Frontal cortex (tissue), 4 donors: Measurements from ENCODE around the gene SFT2D3. TPM values are rescaled to one million over a fixed set of nuclear protein-coding genes. Genes with fewer than 3 reads are reported as not detected.

Experiments used
- DNase-seq, 2 donors: peaks; one replicate each; pipeline ENCODE4 v3.0.0; 2012; ENCODE audit warnings: low spot score in 2 of 2
- FAIRE-seq: peaks from 2 replicates; lab custom pipeline; 2012; peaks lifted over from hg19 to GRCh38; lab: Jason Lieb, UNC
- total RNA-seq: library from RNA; depleted of rRNA; stranded (reverse); fragments of >200 nt; gene quantifications from one replicate; pipeline ENCODE4 v1.2.3, GENCODE V29; 2014
- donor health status: control.
- donor health status: control.
- donor health status: control.

Gene SFT2D3
- total RNA-seq, 1 donor from 2014 or later: 10.2 TPM

DNA sequence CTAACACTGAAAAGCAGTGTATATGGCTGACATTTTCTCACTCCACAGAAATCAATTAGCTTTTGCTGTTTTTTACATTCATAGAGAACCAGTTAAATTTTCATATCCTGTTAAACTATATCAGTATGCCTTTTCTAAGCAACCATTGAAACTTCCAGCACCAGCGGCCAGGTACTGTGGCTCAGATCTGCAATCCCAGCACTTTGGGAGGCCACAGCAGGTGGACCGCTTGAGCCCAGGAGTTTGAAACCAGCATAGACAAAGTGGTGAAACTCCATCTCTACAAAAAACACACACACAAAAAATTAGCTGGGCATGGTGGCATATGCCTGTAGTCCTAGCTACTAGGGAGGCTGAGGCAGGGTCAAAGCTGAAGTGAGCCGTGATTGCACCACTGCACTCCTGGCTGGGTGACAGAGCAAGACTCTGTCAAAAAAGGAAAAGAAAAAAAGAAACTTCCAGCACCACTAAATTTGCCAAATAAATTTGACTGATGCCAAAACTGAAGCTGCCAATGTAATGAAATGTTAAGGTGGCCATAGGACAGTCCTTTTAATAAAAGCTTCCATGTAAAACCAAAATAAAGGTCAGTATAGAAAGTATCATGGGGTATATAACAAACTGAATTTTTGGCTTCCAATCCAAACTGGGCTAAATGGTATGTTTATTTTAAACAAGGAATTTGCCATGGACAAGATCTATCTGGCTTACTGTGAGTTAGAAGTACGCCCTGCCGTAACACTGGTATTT, 3.5 kb downstream of the SFT2D3 start:
- no peak for FAIRE-seq

DNA sequence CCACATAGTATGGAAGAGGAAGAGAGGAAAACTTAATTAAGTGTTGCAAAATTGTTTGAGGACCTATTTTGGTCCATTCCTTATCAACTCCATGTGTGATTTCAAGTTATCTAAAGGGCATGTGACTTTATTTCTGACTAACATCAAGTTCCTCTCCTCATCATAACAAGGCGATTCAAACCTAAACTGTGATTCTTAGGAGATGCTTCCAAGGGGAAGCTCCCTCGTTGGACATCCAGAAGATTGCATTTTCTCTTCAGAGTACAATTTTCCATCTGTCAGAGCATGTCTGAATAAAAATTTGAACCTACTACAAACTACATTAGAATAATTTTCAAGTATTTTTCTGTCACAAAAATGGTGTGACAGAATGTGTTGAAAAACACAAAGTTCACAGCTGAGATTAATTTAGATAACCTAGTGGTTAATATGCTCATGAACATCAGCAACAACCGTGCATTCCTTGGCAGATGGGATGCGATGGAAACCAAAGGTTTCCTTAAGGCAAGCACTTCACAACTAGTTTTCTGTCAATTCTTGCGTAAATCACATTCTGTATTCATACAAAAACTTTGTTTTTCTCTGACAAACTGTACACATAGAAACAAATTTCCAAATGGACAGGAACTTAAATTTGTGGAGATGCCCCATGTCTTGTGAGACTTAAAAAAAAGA, 4.2 kb downstream of the SFT2D3 start:
- DNase-seq: no peak
- no peak for FAIRE-seq

More for the DNA sequence above, 3.5 kb downstream of the SFT2D3 start:
- DNase-seq: no peak

DNA sequence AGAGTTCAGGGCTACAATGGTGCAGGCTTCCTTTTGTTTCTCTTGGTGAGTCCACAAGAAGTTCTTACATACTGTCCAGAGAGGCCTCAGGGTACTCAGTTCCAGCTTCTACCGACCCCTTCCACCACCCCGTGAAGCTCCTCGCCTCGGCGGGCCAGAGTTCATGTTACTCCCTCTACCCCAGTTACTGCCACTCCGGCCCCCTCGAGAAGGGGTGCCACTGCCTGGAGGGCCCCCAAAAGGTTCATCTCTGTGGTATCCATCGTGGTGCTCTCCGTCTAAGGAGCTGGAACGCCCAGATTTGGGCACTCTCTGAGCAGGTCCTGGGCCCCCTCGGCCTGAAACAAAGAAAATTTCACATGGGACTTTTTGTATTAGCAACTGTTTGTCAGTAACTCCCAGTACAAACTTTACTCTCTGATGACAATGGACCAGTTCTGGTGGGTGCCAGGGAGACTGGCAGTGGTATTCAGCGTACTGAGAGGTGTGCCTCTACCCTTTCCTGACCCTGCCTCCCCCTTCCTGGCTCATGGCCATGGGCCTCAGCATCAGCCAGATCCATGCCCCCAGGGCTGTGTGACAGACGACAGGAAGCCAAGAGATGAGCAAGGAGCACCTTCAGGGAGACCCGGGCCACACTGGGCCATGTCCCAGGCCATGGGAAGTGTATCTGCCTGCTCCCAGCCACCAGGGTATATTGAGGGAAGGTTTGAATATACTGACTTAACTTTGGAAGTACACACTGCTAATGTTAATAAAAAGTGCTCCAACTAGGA, 5.1 kb downstream of the SFT2D3 start:
- no peak for DNase-seq
- no peak for FAIRE-seq

- DNase-seq: no peak
- no peak for FAIRE-seq
These were observed 6.8 kb downstream of the SFT2D3 start for GRCh38 chr2:127707890-127708648.

- no peak for FAIRE-seq
- no peak for DNase-seq
These were observed 8.0 kb downstream of the SFT2D3 start for GRCh38 chr2:127709336-127709735.

- DNase-seq (no peak), FAIRE-seq (no peak)
These were observed 11.7 kb downstream of the SFT2D3 start for GRCh38 chr2:127712999-127713398.

- FAIRE-seq (no peak), DNase-seq (no peak)
These were observed 12.3 kb downstream of the SFT2D3 start for GRCh38 chr2:127713562-127713961.

- DNase-seq (no peak), FAIRE-seq (no peak)
These were observed 14.6 kb downstream of the SFT2D3 start for GRCh38 chr2:127715778-127716449.

DNA sequence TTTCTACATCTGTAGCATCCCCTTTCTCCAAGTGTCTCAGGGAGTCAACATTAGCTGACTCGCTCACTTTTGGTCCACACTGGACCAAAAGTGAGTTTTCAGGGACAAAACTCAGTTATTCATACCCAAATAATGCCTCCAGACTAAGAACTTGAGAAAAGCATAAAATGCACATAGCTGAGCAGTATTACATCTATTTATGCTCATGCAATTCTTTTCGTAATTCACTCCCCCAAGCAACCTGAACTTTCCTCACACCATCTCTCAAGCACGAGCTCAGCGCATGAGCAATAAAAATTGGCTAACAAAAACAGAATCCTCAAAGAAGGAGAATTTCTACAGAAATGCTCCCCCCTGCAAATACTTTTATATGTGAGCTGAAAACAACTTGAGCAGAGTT, 17.0 kb downstream of the SFT2D3 start:
- FAIRE-seq: no peak
- no peak for DNase-seq

DNA sequence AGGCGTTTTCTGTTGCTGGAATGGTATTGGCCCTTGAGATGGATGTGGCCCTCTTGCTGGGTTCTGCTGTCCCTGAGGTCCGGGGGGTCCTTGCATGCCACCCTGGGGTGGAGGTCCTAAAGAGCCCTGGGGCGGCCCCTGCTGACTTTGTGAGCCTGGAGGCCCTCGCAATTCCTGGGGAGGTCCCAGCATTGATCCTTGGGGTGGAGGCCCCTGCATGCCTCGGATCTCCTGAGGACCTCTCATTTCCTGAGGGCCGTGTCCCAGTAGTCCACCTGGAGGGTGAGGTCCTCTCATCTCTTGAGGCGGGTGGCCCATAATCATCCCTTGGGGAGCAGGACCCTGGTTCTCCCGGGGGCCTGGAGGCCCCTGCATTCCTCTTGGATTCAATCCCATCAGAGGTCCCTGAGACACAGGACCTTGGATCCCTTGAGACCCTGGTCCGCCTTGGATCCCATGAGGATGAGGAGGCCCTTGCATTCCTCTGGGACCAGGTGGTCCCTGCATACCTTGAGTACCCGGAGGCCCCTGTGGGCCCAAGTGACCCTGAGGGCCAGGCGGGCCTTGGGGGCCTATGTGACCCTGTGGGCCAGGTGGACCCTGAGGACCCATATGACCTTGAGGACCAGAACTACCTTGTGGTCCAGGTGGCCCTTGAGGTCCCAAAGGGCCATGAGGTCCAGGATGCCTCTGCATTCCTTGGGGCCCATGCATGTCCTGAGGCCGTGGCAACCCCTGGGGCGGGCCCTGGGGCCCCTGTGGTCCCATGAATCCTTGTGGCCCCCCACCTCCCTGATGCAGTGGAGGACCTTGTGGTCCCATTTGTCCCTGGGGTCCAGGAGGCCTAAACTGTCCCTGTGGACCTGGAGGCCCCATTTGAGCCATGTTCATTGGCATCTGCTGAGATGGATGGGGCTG, 18.3 kb downstream of the SFT2D3 start:
- DNase-seq (no peak), FAIRE-seq (no peak)

DNA sequence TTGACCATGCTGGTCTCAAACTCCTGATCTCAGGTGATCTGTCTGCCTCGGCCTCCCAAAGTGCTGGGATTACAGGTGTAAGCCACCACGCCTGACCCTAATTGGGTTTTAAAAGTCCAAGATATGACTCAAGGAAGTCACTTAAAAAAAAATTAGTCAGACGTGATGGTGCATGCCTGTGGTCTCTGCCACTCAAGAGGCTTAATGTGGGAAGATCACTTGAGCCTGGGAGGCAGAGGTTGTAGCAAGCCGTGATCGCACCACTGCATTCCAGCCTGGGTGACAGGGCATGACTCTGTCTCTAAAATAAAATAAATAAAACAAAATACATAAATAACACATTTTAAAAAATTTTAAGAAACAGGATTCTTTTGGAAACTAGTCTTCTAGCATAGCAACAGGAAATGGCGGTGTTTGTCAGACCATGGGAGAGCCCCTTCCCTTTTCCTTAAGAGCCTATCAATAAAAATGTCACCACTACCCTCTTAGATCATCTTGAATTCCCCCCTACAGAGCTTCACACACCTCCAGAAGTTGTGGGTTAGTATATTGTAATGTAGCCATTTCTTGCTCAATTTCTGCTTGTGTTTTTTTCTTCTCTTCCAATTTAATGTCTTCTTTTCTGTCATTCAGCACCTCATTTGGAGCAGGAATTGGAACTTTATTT, 20.1 kb downstream of the SFT2D3 start:
- DNase-seq (no peak), FAIRE-seq (no peak)

DNA sequence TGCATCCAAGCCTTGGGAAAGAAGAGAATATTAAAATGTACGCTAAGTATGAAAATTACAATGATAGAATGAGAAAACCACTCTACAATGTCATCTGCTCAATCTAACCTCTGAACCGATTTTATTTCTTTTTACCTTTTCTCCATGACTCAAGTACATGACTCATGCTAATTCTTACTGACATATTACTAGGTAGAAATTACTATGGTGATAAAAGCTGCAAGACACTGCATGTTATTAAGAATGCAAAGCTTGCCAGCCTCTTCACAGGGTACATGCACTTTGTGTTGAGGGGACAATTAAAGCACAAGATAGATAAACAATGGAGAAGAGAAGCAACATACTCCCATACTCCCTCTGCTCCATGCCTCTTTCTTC, 20.7 kb downstream of the SFT2D3 start:
- no peak for FAIRE-seq

GRCh38 chr2:127722807-127723206, 21.5 kb downstream of the SFT2D3 start:
- FAIRE-seq (no peak), DNase-seq (no peak)

More for the DNA sequence above, 20.7 kb downstream of the SFT2D3 start:
- no peak for DNase-seq

- FAIRE-seq: no peak
These were observed 25.0 kb downstream of the SFT2D3 start for GRCh38 chr2:127726158-127726880.

GRCh38 chr2:127733113-127733815, 32.0 kb downstream of the SFT2D3 start:
- DNase-seq: no peak
- no peak for FAIRE-seq

More at GRCh38 chr2:127726158-127726880, 25.0 kb downstream of the SFT2D3 start:
- DNase-seq: no peak

DNA sequence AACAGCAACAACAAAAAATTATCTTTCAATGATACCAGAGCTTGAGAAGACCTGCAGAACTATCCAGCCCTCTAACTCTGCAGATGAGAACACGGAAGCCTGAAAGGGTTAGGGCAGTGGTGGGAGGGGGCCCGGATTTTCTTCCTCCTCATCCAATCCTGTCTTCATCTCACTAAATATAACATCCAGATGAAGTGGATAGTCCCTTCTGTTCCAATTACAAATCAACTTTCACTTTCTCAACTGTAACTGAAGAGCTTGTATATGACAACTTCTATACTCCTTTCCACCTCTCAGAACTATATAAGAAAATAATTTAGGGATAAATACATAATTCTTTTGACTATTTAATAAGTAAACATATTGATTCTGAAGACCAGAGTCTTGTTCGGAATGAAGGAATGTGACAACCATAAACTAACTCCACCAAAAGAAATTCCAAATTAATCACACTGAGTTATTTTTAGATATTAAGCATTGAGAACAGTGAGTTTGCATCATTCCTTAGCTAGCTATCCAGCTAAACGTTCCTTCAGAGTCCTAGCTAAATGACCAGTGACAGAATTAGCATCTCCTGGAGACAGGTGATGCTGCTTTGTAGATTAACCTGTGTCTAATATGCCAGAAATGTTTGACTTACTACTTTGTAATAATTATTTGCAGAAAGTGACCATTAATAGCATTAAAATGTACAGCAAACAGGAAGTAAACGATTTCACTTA, 32.7 kb downstream of the SFT2D3 start:
- DNase-seq: no peak
- FAIRE-seq: no peak
